HG03342 (cell line): Measurements from ENCODE around the gene TOR1B.

Experiments
- ATAC-seq: cut with Tn5 transposase; IDR thresholded peaks from one replicate; pipeline ENCODE4 v1.9.1; 2021; ENCODE audit warnings: mild to moderate bottlenecking, moderate library complexity; ENCODE audit not compliant: unreplicated experiment

TOR1B gene

DNA sequence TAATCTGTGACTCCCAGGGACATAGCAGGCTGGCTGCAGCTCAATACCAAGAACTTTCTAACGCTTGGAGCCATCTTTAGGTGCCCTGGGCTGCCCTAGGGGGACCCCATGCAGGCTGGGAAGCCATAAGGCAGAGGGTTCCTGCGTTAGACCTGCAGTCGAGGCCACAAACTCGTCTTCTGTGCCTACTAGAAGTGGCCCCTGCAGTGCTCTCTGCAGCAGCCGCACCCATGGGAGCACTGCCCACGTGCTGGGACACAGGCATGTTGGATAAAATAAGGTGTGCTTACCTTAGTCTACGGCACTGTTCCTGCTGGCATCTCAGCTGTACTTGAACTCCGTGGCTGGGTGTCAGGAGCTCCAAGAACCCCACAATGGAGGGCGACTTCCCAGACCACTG, 9.4 kb downstream of the TOR1B start:
- ATAC-seq = no peak

DNA sequence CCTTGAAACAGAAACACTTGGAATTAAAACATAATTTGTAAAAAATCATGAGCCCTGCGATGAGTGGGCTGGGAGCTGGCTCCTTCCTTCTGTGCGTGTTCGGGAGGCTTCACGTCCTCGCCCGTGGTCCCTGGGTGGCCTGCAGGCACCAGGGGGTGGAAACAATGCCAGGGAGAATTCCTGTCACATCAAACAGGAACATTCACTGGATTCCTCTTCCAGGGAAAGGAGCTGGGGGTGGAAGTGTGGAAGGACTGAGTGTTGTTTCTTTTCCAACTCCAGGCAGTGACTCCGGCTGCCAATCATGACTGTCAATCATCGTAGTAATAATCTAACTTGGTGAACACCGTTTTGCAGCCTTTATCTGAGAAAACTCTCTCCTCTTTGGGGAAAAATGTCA, 10.7 kb downstream of the TOR1B start:
- no peak for ATAC-seq

DNA sequence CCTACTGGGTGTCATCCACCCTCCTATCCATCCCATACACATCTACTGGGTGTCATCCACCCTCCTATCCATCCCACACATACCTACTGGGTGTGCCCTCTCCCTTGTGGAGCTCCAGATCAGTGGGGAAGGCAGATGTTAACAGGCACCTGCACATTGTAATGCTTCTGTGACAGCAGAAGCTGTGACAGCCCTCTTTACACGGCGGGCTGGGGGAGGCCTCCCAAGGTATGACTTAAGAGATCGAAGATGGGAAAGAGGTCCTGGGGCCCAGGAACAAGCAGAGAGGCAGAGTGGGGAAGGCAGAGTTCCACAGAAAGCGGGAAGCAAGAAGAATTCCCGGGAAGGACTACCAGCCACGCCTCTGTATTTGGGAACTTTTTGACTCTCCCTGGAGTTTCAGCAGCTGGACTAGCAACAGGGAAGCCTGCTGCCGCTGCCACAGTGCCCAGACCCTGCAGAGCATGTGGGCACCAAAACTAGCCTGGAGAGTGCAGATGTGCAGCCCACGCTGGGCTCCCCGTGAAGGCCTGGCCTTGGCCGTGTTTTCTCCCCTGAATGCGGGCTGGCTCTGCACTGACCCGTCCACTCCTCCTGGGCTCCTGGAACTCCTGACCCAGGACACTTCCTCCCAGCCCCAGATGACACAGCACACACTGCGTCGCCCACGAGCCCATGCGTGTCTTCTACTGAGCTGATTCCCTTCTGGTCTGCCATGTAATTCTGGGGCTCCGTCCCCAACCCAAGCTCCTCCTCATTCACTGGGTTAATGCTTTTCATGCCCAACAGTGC, 11.6 kb downstream of the TOR1B start:
- no peak for ATAC-seq

DNA sequence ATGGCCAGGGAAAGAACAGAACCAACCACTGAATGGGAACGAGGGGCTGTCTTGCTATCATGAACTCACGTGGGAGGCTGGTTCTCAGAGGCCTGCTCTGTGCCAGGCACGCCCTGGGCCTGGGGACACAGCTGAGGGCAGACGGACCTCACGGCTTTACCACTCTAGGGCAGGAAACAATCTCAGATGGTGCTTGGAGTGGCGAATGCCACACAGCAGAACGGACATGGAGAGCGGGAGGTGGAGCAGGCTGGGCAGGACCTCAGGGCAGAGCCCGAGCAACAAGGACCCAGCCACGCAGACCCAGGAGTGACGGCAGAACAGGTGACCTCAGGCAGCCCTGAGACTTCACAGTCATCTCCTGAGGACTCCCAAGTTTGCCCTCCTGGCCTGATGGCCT, 12.3 kb downstream of the TOR1B start:
- ATAC-seq = no peak

DNA sequence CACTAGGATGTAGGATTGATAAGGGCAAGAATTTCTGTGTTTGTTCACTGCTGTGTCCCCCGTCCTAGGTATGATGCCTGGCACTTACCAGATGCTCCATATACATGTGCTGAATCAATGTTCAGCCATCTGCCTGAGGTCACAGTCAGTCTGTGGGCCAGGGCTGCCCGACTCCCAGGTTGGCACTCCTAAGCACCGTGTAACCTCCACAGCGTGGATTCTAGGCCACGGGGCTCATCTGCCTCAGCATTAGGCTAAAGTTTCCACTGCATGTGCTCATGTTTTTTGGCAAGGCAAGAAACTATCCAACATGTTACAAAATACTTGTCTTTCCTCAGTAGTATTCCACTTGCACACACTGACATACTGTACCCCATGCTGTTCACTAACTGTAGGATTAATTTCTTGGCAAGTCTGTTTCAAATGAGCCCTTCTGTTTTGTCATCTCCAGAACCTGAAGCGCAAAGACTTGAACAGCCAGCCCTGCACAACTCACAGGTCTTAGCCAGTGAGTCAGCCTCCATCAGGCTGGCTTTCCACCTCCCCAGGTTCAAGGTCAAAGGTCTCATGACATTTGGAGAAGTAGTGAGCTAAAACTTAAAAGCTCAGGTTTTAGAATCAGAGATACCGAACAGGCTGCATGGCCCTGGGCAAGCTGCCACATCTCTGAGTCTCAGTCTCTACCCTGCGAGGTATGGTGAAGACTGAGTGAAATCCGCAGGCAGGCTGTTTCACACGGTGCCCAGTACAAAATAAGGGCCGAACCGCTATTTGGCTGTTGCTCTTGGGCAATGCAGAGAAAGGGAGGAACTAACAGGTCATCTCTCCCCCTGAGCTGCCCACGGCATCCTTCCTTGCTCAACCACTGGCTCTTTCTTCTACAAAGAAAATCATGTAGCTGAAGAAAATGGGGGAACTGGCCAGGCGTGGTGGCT, 13.8 kb downstream of the TOR1B start:
- no peak for ATAC-seq

DNA sequence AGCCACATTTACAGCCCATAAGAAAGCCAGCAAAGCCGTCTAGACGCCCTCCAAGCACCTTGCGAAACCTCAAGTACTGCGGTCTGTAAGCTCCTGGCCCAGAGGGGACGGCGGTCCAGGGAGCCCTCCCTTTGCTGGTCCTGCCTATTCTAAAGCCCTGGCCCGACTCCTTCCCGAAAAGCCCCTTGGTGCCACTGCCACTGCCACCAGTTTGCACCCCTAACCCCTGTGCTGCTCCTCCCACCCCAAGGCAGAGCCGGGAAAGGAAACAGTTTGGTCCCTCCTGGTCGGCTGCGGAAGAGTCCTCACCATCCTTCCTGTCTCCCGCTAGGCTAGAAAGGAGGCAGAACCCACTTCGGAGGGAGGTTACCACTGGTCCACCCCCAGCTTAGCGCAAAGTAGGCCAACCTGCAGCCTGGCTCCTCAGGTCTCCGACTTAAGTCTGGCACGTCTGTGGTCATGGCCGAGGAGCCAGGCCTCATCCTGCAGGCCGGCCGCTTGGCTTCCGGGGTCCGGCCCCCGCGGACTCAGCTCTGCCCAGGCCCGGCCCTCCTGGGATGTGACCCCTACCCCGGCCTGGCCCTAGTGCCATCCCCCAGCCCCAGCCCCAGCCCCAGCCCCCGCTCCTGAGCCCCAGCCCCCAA, 20.0 kb downstream of the TOR1B start:
- no peak for ATAC-seq

DNA sequence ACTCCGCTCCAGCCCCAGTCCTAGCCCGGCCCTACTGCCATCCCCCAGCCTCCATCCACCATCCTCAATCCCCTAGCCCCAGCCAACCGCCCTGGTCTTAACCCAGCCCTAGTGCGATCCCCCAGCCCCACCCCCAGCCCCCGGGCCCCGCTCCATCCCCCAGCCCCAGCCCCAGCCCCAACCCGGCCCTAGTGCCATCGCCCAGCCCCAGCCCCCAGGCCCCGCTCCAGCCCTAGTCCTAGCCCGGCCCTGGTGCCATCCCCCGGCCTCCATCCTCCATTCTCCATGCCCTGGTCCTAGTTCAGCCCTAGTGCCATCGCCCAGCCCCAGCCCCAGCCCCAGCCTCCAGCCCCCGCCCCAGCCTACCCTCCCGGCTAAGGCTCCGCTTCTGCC, 20.6 kb downstream of the TOR1B start:
- ATAC-seq = no peak

DNA sequence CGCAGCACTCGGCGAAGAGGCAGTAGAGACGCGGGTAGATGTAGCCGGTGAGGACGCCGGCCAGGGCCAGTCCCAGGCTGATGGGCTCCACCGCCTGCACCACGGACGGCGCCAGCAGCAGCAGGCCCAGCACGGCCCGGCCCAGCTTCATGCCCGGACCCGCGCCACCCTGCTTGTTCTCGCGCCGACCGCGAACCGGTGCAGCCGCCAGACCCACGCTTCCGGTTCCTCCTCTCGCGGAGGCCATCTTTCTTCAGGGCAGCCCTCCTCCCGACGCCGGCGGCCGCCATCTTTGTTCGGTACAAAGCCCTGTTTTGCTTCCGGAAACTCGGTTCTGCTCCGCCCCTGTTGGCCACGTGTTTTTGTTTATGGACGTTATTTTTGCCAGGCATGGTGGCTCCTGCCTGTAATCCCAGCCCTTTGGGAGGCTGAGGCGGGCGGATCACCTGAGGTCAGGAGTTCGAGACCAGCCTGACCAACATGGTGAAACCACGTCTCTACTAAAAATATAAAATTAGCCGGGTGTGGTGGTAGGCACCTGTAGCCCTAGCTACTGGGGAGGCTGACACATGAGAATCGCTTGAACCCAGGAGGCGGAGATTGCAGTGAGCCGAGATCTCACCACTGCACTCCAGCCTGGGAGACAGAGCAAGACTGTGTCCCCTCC, 21.1 kb downstream of the TOR1B start, which contains the start of gene TOR1A:
Gene TOR1A, minus strand, starts transcription at position 202 of the 667 bp plus-strand sequence. Its CDS starts 51 bp downstream, at position 151.
- ATAC-seq = peak; percentile 89

DNA sequence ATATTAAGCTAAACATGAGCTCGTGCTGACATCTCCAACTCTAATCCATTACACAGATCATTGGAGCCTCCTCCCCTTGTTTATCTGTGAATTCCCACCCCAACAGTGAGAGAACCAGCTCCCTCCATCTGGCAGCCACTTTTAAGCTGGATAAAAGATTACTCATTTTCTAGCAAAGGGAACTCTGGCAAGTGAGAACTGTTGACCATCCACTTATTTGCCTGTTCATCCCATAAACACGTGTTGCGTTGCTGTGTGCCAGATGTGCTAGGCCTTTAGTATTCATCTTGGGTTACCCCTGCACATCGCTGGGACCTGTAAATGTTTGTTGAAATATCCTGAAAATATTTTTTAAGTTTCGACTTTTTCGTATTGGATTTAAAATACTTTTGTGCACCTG, 23.4 kb downstream of the TOR1B start:
- no peak for ATAC-seq

DNA sequence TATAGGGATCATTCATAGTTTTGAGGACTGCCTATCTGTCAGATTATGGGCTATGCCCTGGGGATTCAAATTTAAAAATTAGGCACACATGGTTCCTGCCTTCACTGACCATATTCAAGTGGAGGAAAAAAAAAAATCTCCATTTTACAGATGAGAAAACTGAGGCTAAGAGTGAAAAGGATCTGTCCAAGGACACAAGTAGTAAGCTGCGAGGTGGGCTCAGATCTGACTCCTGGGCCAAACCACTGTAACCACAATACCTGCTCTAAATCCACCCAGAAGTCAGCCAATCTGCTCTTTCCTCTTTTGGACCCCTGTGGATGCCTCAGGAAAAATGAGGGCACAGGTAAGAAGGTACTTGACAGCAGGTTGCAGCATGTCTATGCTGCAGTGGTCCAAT, 23.8 kb downstream of the TOR1B start:
- no peak for ATAC-seq

DNA sequence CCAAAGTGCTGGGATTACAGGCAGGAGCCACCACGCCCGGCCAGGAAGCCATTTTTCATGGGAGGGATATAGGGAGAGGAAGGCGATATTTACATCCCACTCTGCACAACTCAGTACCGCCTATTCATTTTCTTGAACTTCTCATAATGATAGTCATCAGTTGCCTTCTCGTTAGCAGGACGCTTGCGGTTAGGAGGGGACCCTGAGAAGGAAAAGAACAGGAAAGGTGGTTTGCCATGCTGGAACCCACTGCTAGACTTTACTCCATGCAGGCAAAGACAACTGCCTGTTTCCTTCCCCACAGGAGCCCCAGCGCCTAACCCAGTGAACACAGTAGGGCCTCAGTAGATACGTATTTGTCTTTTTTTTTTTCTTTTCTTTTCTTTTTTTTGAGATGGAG, 25.1 kb downstream of the TOR1B start:
- ATAC-seq = no peak

DNA sequence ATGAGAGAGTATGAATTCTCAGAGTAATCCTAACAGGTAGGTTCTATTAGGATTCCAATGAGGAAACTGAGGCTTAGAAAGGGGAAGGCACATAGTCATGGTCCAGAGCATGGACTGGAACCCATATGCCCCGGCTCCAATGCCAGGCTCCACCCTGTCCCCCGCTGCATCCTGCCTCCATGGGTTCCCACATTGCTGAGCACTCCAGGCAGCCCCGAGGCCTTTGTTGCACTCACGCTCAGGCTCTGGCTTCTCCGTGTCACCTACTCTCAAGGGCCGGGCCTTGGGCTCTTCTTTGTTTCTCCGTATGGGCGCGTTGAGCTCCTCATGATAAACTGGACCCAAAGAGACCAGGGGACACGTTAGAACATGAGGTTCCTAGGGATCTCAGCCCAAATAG, 26.0 kb downstream of the TOR1B start:
- no peak for ATAC-seq

DNA sequence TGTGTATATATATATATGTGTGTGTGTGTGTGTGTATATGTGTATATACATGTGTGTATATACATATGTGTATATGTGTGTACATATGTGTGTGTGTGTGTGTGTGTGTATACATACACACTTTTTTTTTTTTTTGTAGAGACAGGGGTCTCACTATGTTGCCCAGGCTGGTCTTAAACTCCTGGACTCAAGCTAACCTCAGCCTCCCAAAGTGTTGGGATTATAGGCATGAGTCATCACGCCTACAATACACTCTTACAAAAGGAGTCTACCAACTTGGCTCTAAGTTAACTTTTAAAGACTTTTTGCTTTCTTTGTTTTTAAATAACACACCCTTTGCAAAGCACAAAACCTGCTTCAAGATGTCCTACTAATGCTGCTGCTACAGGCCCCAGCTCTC, 30.0 kb downstream of the TOR1B start:
- ATAC-seq = no peak

DNA sequence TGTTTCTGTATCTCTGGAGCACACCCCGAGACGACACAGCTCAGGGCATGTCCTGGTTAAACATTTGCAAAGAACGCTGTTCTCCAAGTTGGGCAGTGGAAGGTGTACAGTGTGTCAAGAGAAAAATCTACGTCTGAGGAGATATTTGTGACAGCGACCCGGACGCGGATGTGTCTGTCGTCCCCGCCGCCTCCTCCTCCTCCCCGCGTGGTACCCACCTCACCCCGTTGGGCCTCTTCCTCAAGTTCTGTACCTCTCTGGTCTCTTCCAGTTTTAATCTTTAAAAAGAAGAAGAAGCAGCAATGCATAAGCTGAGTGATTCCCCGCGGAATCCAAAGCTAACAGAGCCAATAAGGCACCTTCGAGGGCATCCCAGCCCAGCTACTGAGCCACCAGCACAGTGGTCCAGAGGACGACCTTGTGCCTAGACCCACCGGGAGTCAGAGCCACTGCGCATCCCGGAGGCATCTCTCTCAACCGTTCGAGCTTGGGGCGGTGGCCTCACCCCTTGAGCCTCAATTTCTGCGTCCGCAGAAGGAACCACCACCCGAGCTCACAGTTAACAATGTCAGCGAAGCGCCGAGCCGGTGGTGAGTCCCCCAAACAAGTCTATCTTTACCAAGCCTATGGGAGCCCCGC, 31.6 kb downstream of the TOR1B start:
- peak; percentile 22 for ATAC-seq

DNA sequence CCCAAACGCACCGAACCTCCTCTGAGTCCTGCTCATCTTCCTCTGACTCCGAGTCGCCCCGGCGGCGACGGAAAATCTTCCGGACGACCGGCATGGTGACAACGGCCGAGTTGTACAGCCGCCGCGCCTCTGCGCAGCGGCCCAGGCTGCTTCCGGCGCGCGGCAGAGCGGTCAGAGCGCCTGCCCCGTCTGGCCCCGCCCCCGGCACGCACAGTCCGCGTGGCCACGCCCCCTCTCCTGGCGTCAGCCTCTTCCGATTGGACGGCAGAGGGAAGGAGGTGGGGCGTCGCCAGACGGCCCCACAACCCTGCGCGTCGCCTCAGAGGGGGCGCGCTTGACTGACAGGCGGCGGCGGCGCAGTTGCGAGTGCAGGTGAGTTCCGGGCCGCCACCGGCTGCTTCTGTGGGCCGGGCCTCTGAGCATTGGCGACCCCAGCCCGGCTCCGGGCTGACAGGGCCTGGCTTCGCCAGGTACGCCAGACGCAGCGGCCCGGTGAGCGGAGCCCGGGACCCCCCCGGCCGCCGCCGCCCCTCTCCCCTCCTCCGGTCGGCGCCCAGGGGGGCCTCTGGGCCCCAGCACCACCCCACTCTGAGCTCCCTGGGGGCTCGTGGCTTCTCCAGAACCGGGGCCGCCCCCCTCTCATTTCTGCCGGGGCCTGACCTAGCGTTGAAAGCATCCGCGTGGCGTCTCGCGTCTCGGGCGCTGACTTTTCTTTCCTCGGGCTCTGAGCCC, 32.3 kb downstream of the TOR1B start, which contains the start of the genes C9orf78 and USP20:
Gene C9orf78, minus strand, starts transcription at position 148 of the 732 bp plus-strand sequence. Its CDS starts 54 bp downstream, at position 94.
Gene USP20, plus strand, starts transcription at position 331 of the 732 bp plus-strand sequence. CDS start 17,098 bp downstream, outside the sequence.
- ATAC-seq = peak; percentile 91

DNA sequence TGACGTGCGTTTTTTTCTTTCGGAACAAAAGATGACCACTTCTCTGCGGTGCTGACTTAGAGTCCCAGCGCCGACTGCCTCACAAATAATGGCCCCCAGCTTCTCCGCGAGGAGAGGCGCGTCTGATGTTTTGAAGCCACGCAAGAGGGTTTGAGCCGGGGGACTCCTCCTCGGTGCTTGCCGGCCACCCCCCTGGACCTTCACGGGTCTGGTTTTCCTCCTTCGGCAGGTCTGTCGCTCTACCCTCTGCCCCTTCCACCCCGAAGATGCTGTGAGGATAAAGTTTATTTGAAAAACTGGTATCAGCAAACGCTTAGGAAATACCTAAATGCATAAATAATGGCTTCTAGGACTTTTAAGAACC, 32.9 kb downstream of the TOR1B start:
- ATAC-seq = no peak

DNA sequence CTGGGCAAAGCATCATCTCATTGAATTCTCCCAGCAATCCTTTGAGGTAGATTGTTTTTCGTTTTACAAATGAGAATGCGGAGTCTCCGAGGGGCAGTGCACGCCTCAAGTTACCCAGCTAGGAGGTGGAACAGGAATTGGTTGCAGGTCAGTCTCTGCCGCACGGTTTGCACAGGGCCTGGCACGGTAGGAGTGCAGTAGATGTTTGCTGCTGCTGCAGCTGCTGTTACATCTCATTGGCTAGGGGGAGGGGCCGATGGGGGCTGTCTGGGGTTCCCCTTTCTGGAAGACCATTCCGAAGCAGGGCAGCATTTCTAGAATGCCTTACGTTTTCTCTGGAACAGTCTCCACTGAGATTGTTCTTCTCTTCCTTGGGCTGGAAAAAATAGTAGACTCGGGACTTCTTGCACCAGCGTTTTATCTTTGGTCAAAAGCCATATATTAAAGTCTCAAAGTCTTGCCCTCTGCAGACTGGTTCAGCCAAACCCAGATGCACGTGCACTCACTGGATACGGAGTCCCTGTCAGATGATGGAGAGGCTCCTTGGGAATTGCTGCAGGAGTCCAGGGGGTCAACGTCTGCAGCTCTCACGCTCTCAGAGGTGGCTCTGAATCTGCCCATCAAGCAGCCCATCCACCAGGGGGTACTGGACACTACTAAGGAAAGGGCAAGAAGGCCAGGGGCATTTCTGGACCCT, 33.5 kb downstream of the TOR1B start:
- no peak for ATAC-seq

DNA sequence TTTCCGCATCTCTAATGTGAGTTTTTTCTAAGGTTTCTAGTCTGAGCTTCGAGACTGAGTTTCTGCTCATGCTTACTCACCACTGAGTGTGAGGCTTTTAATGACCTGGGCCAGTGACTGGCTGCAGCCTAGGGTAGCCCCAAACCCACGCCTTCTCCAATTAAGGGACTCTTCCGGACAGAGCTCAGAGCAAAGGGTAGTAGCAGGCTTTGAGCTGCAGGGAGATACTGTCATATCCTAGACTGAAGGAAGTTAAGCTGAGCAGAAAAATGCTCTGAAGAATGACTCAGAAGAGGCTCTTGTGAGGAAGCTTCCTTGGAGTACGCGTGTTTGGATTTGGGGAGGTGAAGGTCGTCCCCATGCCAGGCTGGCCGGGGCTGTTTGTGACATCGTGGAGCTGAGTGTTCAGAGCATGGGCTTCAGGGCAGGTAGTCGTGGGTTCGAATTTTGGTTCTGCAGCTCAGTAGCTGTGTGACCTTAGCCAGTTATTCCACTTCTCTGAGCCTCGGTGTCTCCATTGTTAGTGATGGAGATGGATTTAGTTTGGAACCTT, 35.8 kb downstream of the TOR1B start:
- no peak for ATAC-seq
